GM18520 (cell line): ENCODE results near the gene TMX2.
"Not testable (repeated sequence)": the region's sequence is repeated elsewhere in the genome, so short reads cannot be mapped to it uniquely, and the experiment has no call there.

ENCODE experiments used
- ATAC-seq: cut with Tn5 transposase; IDR thresholded peaks from one replicate; pipeline ENCODE4 v1.9.1; 2021; ENCODE audit not compliant: unreplicated experiment

Gene TMX2

DNA sequence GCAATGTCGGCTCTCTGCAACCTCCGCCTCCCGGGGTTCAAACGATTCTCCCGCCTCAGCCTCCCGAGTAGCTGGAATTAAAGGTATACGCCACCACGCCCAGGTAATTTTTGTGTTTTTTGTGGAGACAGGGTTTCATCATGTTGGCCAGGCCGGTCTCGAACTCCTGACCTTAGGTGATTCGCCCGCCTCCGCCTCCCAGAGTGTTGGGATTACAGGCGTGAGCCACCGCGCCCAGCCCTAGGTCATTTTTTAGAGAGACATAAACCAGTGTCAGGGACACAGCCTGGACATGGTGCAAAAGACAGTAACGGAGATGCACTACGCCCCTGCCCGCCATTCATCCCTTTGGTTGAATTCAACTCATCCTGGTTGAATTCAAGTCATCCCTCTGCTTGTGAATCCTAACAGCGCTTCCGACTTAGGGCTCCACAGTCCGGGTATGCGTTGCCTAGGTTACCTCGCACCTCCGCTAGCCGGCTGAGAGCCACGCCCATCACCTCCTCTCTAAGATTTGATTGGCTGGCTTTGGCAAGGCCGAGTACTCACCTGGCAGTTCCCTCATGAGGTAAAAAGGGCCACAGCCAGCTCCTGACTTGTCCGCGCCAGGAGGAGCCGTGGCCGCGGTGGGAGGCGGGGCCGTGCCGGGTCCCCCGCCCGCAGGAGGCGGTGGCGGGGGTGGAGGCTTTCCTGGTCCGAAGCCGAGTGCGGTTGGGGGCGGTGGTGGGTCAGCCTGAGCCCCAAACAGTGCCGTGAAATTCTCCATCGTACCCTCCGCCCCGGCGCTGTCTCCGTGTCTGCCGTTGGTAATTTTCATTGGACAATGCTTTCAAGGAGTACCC, 758 bp upstream of the TMX2 start, which contains the start of gene MED19:
Gene MED19, minus strand, starts transcription at position 802 of the 842 bp plus-strand sequence. Its CDS starts 36 bp downstream, at position 766.
- ATAC-seq = peak; percentile 29

DNA sequence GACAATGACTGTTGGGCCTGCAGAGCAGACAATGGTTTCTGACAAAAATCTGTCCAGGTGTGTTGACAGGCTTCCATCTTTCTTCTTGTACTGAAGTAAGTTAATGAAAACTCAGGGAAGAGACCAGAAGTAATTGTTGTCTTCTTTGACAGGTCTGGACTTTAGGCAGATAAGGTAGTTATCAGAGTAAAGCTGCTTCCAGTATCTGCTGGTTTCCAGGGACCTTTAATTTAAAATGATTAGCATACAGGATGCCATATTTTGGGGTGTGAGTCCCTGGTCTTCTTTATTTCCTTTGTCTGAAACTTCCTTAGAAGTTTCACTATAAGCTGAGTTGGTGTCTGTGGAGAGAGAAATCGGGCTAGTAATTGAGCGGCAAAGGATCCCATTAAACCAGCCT, 1.4 kb downstream of the TMX2 start:
- no peak for ATAC-seq

DNA sequence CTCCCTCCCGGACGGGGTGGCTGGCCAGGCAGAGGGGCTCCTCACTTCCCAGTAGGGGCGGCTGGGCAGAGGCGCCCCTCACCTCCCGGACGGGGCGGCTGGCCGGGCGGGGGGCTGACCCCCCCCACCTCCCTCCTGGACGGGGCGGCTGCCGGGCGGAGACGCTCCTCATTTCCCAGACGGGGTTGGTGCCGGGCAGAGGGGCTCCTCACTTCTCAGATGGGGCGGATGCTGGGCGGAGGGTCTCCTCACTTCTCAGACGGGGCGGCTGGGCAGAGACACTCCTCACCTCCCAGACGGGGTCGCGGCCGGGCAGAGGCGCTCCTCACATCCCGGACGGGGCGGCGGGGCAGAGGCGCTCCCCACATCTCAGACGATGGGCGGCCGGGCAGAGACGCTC, 4.3 kb downstream of the TMX2 start:
- not testable (repeated sequence) for ATAC-seq

DNA sequence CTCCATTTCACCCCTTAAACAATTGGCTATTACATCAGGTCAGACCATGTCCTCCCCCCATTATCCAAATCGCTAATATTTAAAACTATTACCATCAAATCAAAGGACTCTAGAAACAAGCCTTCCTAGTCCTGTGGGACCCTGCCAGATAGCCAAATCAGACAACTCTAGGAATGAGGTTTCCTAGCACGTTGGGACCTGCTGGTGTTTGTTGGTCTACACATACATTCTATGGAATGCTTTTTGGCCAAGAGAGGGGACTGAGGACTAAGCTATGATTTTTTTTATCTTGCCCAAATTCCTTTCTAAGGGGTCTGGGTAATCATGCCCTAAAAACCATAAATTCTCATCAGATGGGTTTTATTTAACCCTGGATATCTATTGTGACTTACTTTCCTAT, 14.8 kb downstream of the TMX2 start:
- ATAC-seq = no peak

DNA sequence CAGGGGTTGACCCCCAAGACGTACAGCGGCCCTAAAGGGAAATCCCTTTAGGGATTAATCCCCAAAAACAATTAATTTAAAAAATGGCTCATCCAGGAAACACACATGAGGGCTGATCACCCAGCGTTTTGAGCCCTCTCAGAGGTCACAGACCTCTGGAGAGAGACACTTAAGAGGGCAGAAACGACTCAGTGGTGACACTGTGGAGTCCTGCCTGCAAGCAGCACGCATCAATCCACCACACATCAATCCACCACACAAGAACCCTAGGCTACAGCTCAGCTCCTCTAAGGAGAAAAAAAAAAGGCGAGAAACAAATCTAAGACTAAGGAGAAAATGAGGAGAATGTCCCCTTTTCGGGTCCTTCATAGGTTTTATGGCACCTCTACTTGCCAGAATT, 16.4 kb downstream of the TMX2 start:
- ATAC-seq = no peak

DNA sequence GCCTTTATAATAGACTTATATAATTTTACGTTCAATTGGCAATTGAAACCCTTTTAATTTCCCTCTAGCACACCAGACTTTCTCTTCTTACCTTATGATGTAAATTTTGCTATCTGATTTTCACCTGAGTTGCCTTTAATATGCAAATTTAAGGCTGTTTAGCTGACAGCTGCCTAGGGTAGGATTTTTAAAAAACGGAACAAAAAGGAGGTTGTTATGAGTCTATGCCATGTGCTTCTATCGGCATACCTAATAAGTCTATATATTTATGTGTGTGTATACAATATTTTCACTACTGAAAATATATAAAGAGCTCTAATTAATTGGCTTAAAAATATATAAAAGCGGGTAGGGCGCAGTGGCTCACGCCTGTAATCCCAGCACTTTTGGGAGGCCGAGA, 17.1 kb downstream of the TMX2 start:
- ATAC-seq = no peak

DNA sequence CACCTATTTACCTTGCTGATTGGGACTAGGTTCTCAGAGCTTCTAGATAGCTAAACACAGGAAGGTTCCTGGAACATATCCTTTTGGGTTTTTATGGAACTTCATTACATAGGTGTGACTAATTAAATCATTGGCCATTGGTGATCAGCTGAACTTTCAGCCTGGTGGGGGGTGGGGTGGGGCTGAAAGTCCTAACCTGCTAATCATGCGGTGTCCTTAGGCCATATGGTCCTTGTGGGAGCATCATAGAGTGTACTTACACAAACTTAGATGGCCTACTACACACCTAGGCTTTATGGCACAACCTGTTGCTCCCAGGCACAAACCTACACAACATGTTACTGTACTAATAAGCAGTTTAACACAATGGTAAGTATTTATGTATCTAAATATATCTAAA, 20.3 kb downstream of the TMX2 start:
- ATAC-seq = no peak

DNA sequence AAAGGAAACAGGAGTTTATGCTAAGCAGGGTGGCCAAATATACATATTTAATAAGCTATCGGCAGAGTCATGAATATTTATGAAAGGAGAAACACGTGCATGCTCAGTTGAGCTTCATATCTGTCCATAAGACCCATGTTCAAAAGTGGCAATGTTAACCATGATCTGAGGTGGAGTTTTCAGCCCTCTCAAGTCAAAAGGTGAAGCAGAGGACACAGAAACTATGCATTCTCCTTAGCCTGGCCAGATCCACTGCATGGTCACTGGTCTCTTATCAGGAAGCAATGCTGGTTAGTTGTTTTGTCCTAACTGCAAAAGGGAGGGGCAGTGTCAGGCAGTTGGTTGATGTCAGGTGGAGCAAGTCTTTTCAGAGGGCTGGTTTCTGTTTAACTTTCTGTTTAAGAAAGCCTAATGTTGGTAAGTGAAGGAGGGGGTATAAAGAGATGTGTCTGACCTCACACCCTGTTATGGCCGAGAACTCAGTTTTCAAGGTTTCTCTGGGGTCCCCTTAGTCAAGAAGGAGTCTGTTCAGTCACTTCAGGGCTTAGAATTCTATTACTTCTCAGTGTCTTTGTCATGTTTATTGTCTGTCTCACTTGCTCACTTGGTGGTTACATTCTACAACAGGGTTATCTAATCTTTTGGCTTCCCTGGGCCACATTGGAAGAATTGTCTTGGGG, 23.4 kb downstream of the TMX2 start:
- no peak for ATAC-seq

DNA sequence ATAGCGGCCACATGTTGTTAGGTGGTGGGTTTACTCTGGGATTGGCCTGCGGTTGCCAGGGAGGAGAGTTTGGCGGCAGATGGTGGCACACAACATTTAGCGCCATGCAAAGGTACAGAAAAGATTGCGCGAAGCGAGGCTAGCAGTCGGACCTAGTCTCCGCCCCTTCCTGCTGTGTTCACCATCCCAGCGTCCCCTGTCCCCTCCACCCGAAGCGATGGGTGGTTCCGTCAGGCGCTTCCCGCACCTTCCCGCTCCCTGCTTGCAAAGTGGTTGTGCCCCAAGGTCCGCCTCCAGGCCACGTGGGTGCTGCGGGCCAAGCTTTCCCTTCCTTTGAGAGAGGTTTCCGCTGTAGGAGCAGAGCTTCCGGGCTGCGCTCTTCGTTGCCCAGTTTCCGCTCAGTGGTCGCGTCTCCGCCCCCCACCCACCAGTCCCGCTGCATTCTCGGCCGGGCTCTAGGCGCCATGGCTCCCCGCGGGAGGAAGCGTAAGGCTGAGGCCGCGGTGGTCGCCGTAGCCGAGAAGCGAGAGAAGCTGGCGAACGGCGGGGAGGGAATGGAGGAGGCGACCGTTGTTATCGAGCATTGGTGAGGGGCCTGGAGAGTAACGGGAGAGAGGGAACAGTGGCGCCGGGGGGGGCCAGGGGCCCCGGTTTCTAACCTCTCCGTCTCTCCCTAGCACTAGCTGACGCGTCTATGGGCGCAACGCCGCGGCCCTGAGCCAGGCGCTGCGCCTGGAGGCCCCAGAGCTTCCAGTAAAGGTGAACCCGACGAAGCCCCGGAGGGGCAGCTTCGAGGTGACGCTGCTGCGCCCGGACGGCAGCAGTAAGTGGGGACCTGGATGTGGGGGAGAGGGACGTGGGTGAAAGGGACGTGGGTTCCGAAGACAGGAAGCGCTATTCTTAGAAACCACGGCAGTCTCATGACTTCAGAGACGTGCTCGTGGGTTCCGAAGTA, 29.0 kb downstream of the TMX2 start, which contains the start of gene SELENOH:
Gene SELENOH, plus strand, starts transcription at position 360 of the 955 bp plus-strand sequence. Its CDS starts 105 bp downstream, at position 465.
- ATAC-seq = peak; percentile 88

DNA sequence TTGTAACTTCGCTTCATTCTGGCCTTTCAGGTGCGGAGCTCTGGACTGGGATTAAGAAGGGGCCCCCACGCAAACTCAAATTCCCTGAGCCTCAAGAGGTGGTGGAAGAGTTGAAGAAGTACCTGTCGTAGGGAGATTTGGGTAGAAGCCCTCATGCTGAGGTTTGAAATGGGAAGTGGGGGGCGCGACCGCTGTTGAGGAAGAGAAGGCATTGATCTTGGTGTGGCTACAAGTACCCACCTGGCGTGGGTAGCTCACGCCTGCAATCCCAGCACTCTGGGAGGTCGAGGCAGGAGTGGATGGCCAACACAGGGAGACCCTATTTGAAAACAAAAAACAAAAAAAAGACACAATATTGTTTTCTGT, 29.7 kb downstream of the TMX2 start:
- no peak for ATAC-seq

DNA sequence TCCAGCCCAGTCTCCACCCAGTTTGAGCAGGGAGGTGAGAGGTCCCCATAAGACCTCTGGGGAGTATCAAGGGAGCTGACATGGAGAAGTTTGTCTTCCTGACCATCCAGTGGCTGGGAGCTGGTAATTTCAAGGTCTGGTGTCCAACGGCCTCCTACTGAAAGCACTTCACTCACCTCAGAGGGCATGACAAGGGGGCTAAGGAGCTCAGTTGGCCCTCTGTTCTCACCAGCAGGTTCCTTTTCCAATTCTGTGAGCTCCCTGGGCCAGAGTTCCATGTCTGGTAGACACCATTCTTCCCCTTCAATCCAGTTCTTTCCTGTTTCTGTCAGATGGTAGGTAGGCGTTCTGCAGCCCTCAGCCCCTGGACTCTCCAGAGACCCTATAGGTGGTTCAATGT, 32.0 kb downstream of the TMX2 start:
- no peak for ATAC-seq

DNA sequence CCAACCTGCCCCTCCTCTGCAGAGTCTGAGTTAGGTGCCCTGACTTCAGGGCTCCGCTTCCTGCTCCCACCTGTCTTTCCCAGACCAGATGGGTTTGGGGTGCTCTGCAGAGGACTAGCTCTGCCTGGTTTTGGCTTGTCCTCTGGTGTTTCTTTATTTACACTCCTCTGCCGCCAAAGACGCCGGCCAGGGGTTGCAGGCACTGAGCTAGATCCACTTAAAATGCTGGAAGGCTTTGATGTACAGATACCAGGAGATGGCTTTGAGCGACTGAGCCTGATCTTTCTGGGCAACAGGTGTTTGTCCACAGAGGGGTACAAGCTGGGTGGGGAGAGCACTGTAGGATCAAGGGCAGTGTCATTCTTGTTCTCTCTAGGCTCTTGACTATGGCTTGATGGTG, 32.8 kb downstream of the TMX2 start:
- ATAC-seq = no peak

DNA sequence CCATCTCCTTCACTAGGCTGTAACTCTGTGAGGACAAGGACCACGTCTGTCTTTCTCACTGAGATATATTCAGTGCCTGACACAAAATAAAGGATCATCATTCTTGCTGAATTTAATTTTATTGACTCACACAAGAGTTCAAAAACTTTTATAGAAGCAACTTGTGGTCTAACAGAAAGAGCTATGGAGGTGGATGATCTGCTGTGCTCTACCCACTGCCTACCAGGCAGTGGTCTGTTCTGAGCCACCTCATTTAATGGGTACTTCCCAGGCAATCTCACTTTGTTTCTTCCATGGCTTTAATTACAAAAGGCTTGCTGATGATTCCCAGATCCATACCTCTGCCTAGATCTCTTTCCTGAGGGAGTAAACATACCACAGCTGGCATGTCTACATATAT, 34.5 kb downstream of the TMX2 start:
- ATAC-seq = no peak

DNA sequence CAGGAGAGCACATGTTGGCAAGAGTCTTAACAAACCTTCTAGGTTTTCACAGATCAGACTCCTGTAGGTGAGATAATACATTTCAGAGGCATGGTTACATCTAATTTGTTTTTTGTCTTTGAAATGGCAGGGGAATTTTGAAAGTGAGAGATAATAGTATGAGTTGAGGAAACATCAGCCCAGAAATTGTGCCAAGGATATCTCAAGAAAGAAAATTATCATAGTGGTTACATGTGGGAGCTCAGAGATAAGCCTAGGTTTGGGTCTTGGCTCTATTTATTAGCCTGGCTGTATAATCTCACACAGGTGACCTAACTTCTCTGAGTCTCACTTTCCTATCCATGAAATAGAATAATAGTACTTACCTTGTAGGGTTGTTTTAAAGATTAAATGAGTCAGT, 38.8 kb downstream of the TMX2 start:
- ATAC-seq = no peak

DNA sequence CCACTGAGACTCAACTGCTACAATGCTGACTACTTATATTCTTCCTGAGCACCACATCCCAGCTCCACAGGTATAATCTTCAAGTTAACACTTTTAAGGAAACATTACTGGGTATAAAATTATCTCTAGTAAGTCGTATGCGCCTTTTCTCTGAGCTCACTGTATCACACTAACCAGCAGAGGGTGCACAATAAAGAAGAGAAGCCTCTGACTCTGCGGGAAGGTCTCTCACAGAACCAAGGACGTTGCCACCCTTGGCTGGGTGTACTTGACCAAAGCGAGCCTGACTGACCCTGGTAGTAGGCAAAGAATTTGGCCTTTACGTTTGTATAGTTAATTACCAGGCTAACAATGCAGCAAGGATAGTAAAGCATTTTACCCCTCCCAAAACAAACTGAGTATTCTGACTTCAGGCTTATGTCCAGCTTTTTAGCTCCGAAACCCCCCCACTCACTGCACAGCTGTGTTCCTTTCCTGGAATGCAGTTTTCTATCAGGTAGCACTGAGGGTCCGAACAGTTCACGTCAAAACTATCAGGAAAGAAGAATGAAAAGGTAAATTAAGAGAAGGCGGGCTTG, 39.4 kb downstream of the TMX2 start, which contains the start of gene BTBD18:
Gene BTBD18, minus strand, starts transcription at position 144 of the 578 bp plus-strand sequence. CDS start 631 bp downstream, outside the sequence.
- ATAC-seq = no peak

DNA sequence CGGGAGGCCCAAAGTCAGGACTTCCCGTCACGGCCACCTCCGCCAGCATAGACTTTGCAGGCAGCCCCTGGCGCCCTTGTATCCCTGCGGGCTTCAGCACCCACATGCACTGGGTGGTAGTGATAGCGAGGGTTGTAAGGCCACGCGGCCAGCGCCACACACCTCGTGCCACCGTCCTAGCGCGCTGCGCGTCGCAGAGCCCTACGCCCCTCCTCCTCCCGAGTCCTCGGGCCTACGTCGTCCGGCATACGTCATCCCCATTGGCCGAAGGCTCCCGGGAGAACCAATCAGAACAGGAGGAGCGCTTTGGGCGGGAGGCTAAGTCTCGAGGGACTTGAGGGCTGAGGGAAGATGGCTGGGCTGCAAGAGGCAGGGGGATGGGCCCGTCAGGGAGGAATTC, 40.6 kb downstream of the TMX2 start:
- ATAC-seq = no peak

DNA sequence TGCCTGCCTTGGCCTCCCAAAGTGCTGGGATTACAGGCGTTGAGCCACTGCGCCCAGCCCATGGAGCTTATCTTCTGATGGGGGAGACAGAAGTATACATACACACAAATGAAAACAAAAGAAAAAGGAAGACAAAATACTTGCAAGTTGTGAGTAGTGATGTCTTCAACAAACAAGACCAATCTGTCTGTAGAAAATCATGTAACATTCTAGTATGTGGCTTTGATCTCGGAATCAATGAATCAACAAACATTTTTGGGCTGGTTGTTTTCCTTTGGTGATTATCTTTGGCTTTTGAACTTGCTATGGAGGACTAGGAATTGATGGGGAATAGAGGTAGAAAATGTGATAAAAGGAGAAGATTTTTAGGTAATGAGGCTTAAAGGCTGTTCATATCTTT, 45.8 kb downstream of the TMX2 start:
- ATAC-seq = no peak

DNA sequence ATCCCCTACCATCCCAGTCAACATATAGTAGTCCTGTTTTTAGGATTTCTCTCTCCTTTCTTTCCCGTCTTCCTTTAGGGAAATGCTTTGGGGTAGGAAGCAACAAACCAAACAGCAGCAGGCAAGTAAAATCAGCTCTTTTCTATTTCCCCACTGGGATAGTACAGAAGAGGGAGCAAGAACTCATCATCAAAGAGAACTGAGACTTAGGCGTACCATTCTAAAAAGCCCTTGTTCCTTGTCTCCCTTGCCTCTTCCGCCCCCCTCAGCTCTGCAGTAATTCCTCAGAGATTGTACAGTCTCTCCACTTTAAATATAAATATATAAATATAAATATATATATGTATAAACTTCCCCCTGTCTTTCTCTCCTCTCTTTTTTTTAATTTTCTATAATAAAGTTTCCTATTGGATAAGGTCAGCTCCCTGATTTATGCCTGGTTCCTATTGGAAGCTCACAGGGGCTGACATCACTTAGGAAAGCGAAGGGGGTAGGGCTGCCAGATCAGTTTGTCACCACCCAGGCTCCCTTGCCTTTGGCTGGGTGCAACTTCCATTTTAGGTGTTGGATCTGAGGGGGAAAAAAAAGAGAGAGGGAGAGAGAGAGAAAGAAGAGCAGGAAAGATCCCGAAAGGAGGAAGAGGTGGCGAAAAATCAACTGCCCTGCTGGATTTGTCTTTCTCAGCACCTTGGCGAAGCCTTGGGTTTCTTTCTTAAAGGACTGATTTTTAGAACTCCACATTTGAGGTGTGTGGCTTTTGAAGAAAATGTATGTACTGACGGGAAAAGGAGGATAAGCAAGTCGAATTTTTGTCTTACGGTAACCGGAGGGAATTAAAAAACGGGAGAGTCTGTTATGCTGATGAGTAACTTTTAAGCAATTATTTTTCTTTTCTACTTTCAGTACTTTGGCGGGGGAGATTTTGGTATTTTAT, 49.2 kb downstream of the TMX2 start, which contains the start of gene CTNND1:
Gene CTNND1, plus strand, starts transcription at position 502 of the 934 bp plus-strand sequence. CDS start 29,677 bp downstream, outside the sequence.
- ATAC-seq = peak; percentile 63

DNA sequence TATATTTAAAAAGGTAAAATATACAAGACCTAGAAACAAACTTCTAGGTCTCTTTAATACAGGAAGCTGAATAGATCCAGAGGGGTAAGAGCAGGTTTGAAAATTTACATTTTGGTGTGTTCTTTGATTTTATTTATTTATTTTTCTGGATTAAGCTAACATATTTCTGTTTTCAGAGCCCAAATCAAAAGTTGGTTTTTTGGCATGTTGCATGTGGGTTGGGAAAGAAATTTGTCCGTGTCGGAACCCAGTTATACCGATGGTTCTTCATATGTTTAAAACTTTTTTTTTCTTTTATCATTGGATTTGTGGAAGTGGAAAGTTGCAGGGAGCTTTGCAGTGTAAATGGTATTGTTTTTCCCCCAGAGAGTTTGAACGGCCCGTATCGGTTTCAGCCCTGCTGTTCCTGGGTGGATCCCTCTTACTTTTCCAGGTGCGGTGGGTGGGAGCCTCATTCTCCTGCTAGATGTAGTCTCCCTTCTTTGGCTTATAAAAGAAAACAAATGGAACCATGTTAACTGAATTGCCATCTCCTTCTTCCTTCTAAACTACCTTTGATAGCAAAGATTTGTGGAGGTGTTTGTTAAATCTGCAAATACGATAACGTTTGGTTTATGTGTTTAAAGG, 50.0 kb downstream of the TMX2 start:
- no peak for ATAC-seq
